ENCODE measurements around the gene NEO1. TPM values are rescaled to one million over a fixed set of nuclear protein-coding genes. Genes with fewer than 3 reads are reported as not detected.

The NEO1 gene
- total RNA-seq, 4 donors from 2014 or later: 27.1 to 39.6 (median 28.8) TPM

DNA sequence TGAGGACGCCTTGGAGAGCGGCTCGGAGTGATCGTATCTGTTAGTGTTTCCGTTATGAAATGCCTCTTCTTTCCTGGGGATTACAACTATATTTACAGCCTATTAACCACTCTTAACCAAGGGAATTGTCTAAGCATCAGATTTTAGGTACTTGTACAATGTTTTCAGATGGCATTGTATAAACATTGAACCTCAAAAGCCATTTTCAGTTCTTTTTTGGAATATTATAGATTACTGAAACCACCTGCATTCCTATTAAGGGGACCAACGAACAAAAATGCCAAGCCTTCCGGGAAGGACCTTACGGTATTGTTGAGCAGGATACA, 1.1 kb downstream of the NEO1 start:
- Histone ChIP-seq H3K36me3 (no peaks in the 10 kb centered on the region), H3K27ac (peak overlapping the region in 1 of 3 donors; percentile 85), H3K4me3 (replicated peaks in 1 of 3) (peak overlapping the region; percentile 6 to 67 (median 61)), H3K27me3 (no peaks in the 10 kb centered on the region), H3K9me3 (no peaks in the 10 kb centered on the region), H3K4me1 (peaks cover 4 to 8% of the 10 kb centered on the region in 2 donors)
- DNase-seq: no peak
- intact Hi-C loops (cut with DNase I): no loop called here
- no peak for TF ChIP-seq POLR2A (IDR thresholded peaks at IDR 0.05)
- TF ChIP-seq, protein P1, sequence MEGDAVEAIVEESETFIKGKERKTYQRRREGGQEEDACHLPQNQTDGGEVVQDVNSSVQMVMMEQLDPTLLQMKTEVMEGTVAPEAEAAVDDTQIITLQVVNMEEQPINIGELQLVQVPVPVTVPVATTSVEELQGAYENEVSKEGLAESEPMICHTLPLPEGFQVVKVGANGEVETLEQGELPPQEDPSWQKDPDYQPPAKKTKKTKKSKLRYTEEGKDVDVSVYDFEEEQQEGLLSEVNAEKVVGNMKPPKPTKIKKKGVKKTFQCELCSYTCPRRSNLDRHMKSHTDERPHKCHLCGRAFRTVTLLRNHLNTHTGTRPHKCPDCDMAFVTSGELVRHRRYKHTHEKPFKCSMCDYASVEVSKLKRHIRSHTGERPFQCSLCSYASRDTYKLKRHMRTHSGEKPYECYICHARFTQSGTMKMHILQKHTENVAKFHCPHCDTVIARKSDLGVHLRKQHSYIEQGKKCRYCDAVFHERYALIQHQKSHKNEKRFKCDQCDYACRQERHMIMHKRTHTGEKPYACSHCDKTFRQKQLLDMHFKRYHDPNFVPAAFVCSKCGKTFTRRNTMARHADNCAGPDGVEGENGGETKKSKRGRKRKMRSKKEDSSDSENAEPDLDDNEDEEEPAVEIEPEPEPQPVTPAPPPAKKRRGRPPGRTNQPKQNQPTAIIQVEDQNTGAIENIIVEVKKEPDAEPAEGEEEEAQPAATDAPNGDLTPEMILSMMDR (IDR thresholded peaks at IDR 0.05): no peak
- WGBS, 2 donors: 14 to 17% methylated on average over 7 to 8 of the region's 8 CpGs

DNA sequence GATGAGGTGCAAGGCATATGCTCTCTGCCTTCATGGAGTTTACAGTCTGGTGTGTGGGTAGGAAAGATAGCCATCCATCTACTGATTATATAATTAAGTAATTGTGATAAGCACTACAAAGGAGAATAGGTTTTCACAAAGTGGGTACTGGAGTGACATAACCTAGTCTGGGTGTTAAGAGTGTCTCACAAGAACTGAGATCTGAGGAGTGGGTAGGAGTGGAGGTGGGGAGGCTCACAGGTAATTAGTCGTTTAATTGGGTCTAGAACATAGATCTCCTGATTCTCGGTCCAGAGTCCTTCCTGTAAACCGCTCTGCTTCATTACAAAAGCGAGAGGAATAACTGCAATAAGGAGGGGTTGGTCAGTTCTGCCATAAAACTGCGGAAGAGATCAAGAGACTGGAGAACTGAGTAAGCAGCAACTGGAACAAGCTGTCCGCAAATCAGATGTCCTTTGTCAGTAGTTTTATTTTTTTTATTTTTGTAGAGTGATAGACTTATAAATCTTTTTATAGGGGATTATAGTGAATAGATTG, 2.2 kb downstream of the NEO1 start:
- Histone ChIP-seq H3K27me3 (no peaks in the 10 kb centered on the region), H3K4me3 (replicated peaks in 1 of 3) (no peak overlapping the region), H3K27ac (no peak overlapping the region), H3K36me3 (no peaks in the 10 kb centered on the region), H3K9me3 (no peaks in the 10 kb centered on the region), H3K4me1 (peaks cover 4 to 8% of the 10 kb centered on the region in 2 donors)
- intact Hi-C loops (cut with DNase I): no loop called here
- TF ChIP-seq, protein P1 (IDR thresholded peaks at IDR 0.05): no peak
- no peak for TF ChIP-seq POLR2A (IDR thresholded peaks at IDR 0.05)
- WGBS, 2 donors: 89 to 91% methylated on average over 6 of the region's 6 CpGs
- DNase-seq: no peak

DNA sequence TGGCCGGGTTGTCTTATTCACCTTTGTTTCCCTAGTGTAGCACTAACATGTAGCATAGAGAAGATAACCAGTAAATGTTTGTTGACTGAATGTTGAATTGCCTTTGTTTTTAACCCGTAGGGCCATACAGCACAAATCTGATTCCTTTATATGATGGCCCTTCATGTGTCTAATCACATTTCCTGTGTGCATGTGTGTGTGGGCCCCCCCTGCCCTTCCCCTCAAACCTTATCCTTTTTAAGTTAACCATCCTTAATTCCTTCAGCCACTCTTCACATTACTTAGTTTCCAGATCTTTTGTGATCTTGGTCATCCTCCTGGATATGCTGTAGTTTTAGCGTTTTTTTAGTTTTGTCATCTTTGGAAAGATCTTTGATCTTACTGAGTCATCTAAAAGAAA, 4.2 kb downstream of the NEO1 start:
- no peak for DNase-seq
- H3K4me3 ChIP-seq (replicated peaks in 1 of 3): no peak overlapping the region
- TF ChIP-seq POLR2A (IDR thresholded peaks at IDR 0.05): no peak
- TF ChIP-seq, protein P1 (IDR thresholded peaks at IDR 0.05): no peak
- peaks cover 4 to 8% of the 10 kb centered on the region in 2 donors for H3K4me1 ChIP-seq
- H3K27me3 ChIP-seq: no peaks in the 10 kb centered on the region
- no peak overlapping the region for H3K27ac ChIP-seq
- H3K9me3 ChIP-seq: no peaks in the 10 kb centered on the region
- no peaks in the 10 kb centered on the region for H3K36me3 ChIP-seq
- WGBS, 2 donors: 87 to 92% methylated on average over 3 of the region's 3 CpGs
- intact Hi-C loops (cut with DNase I): no loop called here

DNA sequence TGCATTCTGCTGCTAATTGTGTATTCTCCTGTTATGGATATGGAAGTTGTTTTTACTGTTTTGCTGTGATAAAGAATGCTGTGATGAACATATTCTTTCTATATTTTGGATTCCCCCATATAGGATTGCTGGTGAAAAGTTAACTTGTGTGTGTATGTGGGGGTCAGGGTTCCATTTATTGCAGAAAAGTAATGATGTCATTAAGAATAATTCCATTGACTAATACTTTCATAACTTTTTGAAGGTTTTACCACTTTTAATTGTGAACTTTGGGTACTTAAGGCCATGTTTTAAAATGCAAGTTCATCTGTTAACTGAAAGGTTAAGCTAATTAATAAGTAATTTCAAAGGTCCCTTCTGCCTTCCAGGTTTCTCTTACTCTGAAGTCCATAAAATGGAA, 6.2 kb downstream of the NEO1 start:
- intact Hi-C loops (cut with DNase I): no loop called here
- Histone ChIP-seq H3K4me3 (replicated peaks in 1 of 3) (no peak overlapping the region), H3K27ac (no peak overlapping the region), H3K27me3 (no peaks in the 10 kb centered on the region), H3K36me3 (no peaks in the 10 kb centered on the region), H3K9me3 (no peaks in the 10 kb centered on the region), H3K4me1 (peaks cover 3% of the 10 kb centered on the region in 2 donors)
- TF ChIP-seq POLR2A (IDR thresholded peaks at IDR 0.05): no peak
- TF ChIP-seq, protein P1 (IDR thresholded peaks at IDR 0.05): no peak
- no peak for DNase-seq

DNA sequence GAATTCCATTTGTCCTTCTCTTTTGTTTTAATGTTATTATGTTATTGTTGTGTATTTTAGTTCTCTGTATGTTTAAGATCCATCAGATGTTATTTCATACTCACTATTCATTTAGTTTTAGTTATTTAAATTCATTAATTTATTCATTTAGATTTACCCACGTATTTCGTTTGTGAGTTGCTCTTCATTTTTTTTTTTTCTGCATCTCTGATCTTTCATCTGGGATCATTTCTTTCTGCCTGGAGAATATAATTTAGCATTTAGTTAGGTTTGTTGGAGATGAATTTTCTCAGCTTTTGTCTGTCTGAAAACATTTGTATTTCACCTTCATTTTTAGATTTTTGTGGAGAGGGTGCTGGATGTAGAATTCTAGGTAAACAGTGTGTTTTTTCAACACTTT, 12.9 kb downstream of the NEO1 start:
- H3K27ac ChIP-seq: no peak overlapping the region
- WGBS, 2 donors: 91 to 93% methylated on average over 2 of the region's 2 CpGs
- TF ChIP-seq, protein P1 (IDR thresholded peaks at IDR 0.05): no peak
- no peak for TF ChIP-seq POLR2A (IDR thresholded peaks at IDR 0.05)
- no peaks in the 10 kb centered on the region for H3K27me3 ChIP-seq
- intact Hi-C loops (cut with DNase I): no loop called here
- no peaks in the 10 kb centered on the region for H3K9me3 ChIP-seq
- no peaks in the 10 kb centered on the region for H3K36me3 ChIP-seq
- no peaks in the 10 kb centered on the region for H3K4me1 ChIP-seq
- H3K4me3 ChIP-seq (replicated peaks in 1 of 3): no peak overlapping the region
- no peak for DNase-seq
